CD14-positive monocyte (primary cell): ENCODE measurements around the gene DGCR8. TPM values are rescaled to one million over a fixed set of nuclear protein-coding genes. Genes with fewer than 3 reads are reported as not detected.

Experiments used
- DNase-seq, 3 donors: peaks; one replicate each; pipeline ENCODE4 v3.0.0-alpha.2; 2011 to 2022
- H2AFZ ChIP-seq: 2 replicates; pipeline ENCODE4 v1.6.0; 2012; ENCODE audit warnings: mild to moderate bottlenecking, low read depth, low read length, inconsistent platforms; ENCODE audit not compliant: insufficient read depth, poor library complexity, severe bottlenecking
- H3K27ac ChIP-seq, 2 donors: 1 replicate in 1 of 2; 2 replicates in 1 of 2; pipeline ENCODE4 v1.5.1; 2012 to 2013; ENCODE audit warnings: low read length in 2 of 2, control low read depth in 1 of 2, inconsistent platforms in 1 of 2, low read depth in 1 of 2, mild to moderate bottlenecking in 1 of 2
- H3K27me3 ChIP-seq, 2 donors: one replicate each; pipeline versions ENCODE4 v1.6.0 to v1.6.1; 2011 to 2013; ENCODE audit warnings: low read length in 2 of 2; ENCODE audit not compliant: control insufficient read depth in 2 of 2, insufficient read depth in 2 of 2
- H3K36me3 ChIP-seq, 2 donors: replicated peaks in 1 of 2; 1 replicate in 1 of 2; 2 replicates in 1 of 2; pipeline versions ENCODE4 v1.5.1 to v1.6.1; 2012 to 2013; ENCODE audit warnings: low read length in 2 of 2, control low read depth in 1 of 2, inconsistent platforms in 1 of 2, mild to moderate bottlenecking in 1 of 2; ENCODE audit not compliant: insufficient read depth in 2 of 2, control insufficient read depth in 1 of 2
- H3K4me1 ChIP-seq, 2 donors: 1 replicate in 1 of 2; 2 replicates in 1 of 2; pipeline versions ENCODE4 v1.5.1 to v1.6.1; 2012 to 2013; ENCODE audit warnings: low read length in 2 of 2, control low read depth in 1 of 2, inconsistent platforms in 1 of 2, mild to moderate bottlenecking in 1 of 2, moderate library complexity in 1 of 2; ENCODE audit not compliant: insufficient read depth in 2 of 2, control insufficient read depth in 1 of 2
- H3K4me2 ChIP-seq: replicated peaks from 2 replicates; pipeline ENCODE3; 2012; ENCODE audit warnings: low read length, moderate library complexity, mild to moderate bottlenecking; ENCODE audit not compliant: poor library complexity, severe bottlenecking; ENCODE audit errors: extremely low read depth
- H3K4me3 ChIP-seq, 3 experiments: fragments of 200-600 bp in 1 of 3; sonication (generic) in 1 of 3; replicated peaks in 1 of 3; 1 replicate in 2 of 3; 2 replicates in 1 of 3; pipeline ENCODE4 v1.5.1; 2011 to 2013; ENCODE audit warnings: low read length in 3 of 3, mild to moderate bottlenecking in 3 of 3, control low read depth in 2 of 3, low read depth in 2 of 3, inconsistent platforms in 1 of 3, moderate library complexity in 1 of 3
- H3K79me2 ChIP-seq: 2 replicates; pipeline ENCODE4 v1.6.0; 2012; ENCODE audit warnings: mild to moderate bottlenecking, control low read depth, inconsistent platforms, low read length, moderate library complexity; ENCODE audit not compliant: insufficient read depth
- H3K9ac ChIP-seq: 2 replicates; pipeline ENCODE4 v1.6.0; 2017; ENCODE audit warnings: low read length, mild to moderate bottlenecking; ENCODE audit not compliant: insufficient read depth, poor library complexity, severe bottlenecking
- H3K9me3 ChIP-seq, 2 donors: replicated peaks in 1 of 2; 1 replicate in 1 of 2; 2 replicates in 1 of 2; pipeline versions ENCODE4 v1.5.1 to v1.6.1; 2012 to 2013; ENCODE audit warnings: low read length in 2 of 2, control low read depth in 1 of 2; ENCODE audit not compliant: control insufficient read depth in 1 of 2, insufficient read depth in 1 of 2
- H4K20me1 ChIP-seq: 2 replicates; pipeline ENCODE4 v1.6.0; 2012; ENCODE audit warnings: mild to moderate bottlenecking, low read length, control low read depth, moderate library complexity; ENCODE audit not compliant: insufficient read depth
- H3K27ac Mint-ChIP-seq, 7 donors: one replicate each; pipeline ENCODE4 v1.8.0; 2020; ENCODE audit warnings: mild to moderate bottlenecking in 7 of 7, mixed read lengths in 7 of 7, moderate library complexity in 6 of 7, inconsistent platforms in 2 of 7
- H3K27me3 Mint-ChIP-seq, 3 donors: one replicate each; pipeline ENCODE4 v1.8.0; 2021 to 2022; ENCODE audit warnings: low read depth in 3 of 3, mild to moderate bottlenecking in 3 of 3, mixed read lengths in 3 of 3, moderate library complexity in 3 of 3, inconsistent platforms in 1 of 3
- H3K36me3 Mint-ChIP-seq, 2 donors: one replicate each; pipeline ENCODE4 v1.8.0; 2020; ENCODE audit warnings: mixed read lengths in 2 of 2, inconsistent platforms in 1 of 2, mild to moderate bottlenecking in 1 of 2
- H3K4me1 Mint-ChIP-seq: one replicate; pipeline ENCODE4 v1.8.0; 2020; ENCODE audit warnings: mild to moderate bottlenecking, mixed read lengths
- H3K4me3 Mint-ChIP-seq, 2 donors: one replicate each; pipeline ENCODE4 v1.8.0; 2020; ENCODE audit warnings: mild to moderate bottlenecking in 2 of 2, mixed read lengths in 2 of 2, moderate library complexity in 1 of 2
- H3K9me3 Mint-ChIP-seq, 7 donors: one replicate each; pipeline ENCODE4 v1.8.0; 2020 to 2022; ENCODE audit warnings: mixed read lengths in 7 of 7, mild to moderate bottlenecking in 6 of 7, moderate library complexity in 6 of 7, inconsistent platforms in 2 of 7
- WGBS: methylation state at CpG from one replicate; pipeline ENCODE4 v1.1.5; 2013; ENCODE audit warnings: missing lambda C conversion rate; ENCODE audit not compliant: insufficient coverage; 5-methylcytosine and 5-hydroxymethylcytosine counted together
- intact Hi-C, 2 donors: fragments of 100-400 bp; cut with micrococcal nuclease; formaldehyde crosslinking; loops; one replicate each; pipeline versions ENCODE4 v1.15.0 to v1.15.1; 2023
- polyA plus RNA-seq, 3 donors: library from polyadenylated mRNA; depleted of rRNA in 1 of 3; unstranded in 2 of 3; stranded (reverse) in 1 of 3; fragments of 300-500 nt in 2 of 3; fragments of >200 nt in 1 of 3; fragmentation: Illumina TruSeq in 2 of 3; gene quantifications; 1 replicate in 2 of 3; 2 replicates in 1 of 3; pipeline ENCODE4 v1.2.3, GENCODE V29; 2012 to 2021
- TF ChIP-seq, protein P1 (sequence below): fragments of 200-600 bp; IDR thresholded peaks from one replicate; pipeline ENCODE4 v1.8.0; 2022; ENCODE audit warnings: antibody characterized with exemption, mild to moderate bottlenecking

DGCR8 gene
- polyA plus RNA-seq, 3 donors, result 1.2 to 18.7 (median 1.4) TPM

DNA sequence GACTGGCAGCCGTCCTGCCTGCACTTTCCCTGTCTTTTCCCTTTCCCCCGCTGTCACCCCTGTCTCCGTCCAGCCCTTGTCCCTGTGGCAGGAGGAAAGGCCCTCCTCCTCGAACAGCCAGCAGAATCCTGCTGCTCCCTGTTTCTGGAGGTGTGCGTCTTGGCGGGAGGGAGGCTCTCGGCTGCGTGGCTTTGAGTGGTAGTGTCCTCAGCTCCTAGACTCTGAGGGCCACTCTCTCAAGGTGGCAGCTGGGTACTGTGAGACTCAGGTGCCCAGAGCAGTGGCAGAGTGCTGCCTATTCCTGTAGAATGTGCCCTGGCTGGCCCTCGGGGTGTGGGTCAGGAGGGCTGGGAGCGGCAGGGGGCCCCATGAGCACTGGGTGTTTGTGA is 26.8 kb downstream of the DGCR8 start:
- no peak for DNase-seq
- Mint-ChIP-seq H3K9me3 (no peaks in the 10 kb centered on the region), H3K27ac (peak overlapping the region in 2 of 7 donors; percentile 4 to 46), H3K4me3 (no peak overlapping the region), H3K36me3 (peaks cover 63 to 90% of the 10 kb centered on the region in 2 donors), H3K4me1 (peaks cover 5% of the 10 kb centered on the region), H3K27me3 (peaks cover 0 to 2% (median 0%) of the 10 kb centered on the region in 3 donors)
- Histone ChIP-seq H4K20me1 (peaks cover 7% of the 10 kb centered on the region), H3K27me3 (no peaks in the 10 kb centered on the region), H3K9ac (no peak overlapping the region), H3K36me3 (peaks cover 73 to 94% of the 10 kb centered on the region in 2 donors), H3K9me3 (no peaks in the 10 kb centered on the region), H3K4me1 (peaks cover 0 to 6% of the 10 kb centered on the region in 2 donors), H3K4me3 (no peak overlapping the region), H3K79me2 (peaks cover 9% of the 10 kb centered on the region), H2AFZ (no peak overlapping the region), H3K4me2 (no peak overlapping the region), H3K27ac (no peak overlapping the region)
- WGBS, result 94% methylated on average over 10 of the region's 10 CpGs
- intact Hi-C loops, result no loop called here
- TF ChIP-seq, protein P1, sequence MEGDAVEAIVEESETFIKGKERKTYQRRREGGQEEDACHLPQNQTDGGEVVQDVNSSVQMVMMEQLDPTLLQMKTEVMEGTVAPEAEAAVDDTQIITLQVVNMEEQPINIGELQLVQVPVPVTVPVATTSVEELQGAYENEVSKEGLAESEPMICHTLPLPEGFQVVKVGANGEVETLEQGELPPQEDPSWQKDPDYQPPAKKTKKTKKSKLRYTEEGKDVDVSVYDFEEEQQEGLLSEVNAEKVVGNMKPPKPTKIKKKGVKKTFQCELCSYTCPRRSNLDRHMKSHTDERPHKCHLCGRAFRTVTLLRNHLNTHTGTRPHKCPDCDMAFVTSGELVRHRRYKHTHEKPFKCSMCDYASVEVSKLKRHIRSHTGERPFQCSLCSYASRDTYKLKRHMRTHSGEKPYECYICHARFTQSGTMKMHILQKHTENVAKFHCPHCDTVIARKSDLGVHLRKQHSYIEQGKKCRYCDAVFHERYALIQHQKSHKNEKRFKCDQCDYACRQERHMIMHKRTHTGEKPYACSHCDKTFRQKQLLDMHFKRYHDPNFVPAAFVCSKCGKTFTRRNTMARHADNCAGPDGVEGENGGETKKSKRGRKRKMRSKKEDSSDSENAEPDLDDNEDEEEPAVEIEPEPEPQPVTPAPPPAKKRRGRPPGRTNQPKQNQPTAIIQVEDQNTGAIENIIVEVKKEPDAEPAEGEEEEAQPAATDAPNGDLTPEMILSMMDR, result no peak

DNA sequence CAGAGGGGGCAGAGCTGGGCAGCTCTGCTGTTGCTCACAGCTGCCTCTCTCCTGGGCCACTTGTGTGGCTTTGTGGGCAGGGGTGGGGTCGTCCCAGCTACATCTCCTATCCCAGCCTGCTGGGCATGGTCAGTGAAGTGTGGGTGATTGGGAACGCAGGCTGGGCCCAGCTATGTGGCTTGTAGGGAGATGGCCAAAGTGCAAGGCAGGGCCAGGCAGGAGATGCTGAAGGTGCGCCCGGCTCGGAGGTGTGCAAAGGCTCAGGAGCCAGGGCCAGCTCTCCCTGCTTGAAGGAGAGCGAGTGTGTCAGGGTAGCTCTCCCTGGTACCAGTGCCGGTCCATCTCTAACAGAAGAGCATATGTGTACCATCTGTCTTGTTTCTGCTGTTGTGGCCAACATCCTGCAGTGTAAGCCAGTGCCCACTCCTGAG is 27.4 kb downstream of the DGCR8 start:
- WGBS, result 97% methylated on average over 6 of the region's 7 CpGs
- H3K36me3 Mint-ChIP-seq, result peaks cover 57 to 87% of the 10 kb centered on the region in 2 donors
- peak overlapping the region in 5 of 7 donors; percentile 28 to 64 (median 35) for H3K27ac Mint-ChIP-seq

More for the DNA sequence above, 27.4 kb downstream of the DGCR8 start:
- intact Hi-C loops, result no loop called here
- no peaks in the 10 kb centered on the region for H3K4me1 ChIP-seq
- no peaks in the 10 kb centered on the region for H3K9me3 ChIP-seq
- H3K79me2 ChIP-seq, result peaks cover 7% of the 10 kb centered on the region
- H2AFZ ChIP-seq, result no peak overlapping the region
- no peak overlapping the region for H3K4me3 ChIP-seq
- DNase-seq, result no peak
- no peaks in the 10 kb centered on the region for H3K27me3 ChIP-seq
- Mint-ChIP-seq H3K4me1 (no peaks in the 10 kb centered on the region), H3K9me3 (no peaks in the 10 kb centered on the region), H3K4me3 (no peak overlapping the region), H3K27me3 (peaks cover 0 to 2% (median 0%) of the 10 kb centered on the region in 3 donors)
- H4K20me1 ChIP-seq, result peaks cover 14% of the 10 kb centered on the region
- H3K36me3 ChIP-seq, result peaks cover 75 to 95% of the 10 kb centered on the region in 2 donors
- TF ChIP-seq, protein P1, result no peak
- H3K4me2 ChIP-seq, result no peak overlapping the region
- no peak overlapping the region for H3K27ac ChIP-seq
- no peak overlapping the region for H3K9ac ChIP-seq
